Trophoblast cell (in vitro differentiated cells and primary cell): ENCODE measurements around the gene RNF41.

Experiments
- DNase-seq, 2 donors: peaks; one replicate each; pipeline ENCODE4 v3.0.0-alpha.2; 2016
- H2AFZ ChIP-seq: 2 replicates; pipeline ENCODE4 v1.6.1; 2013; ENCODE audit warnings: low read length, moderate library complexity, mild to moderate bottlenecking; ENCODE audit not compliant: insufficient read depth, poor library complexity
- H2AK5ac ChIP-seq: 2 replicates; pipeline ENCODE4 v1.6.1; 2013; ENCODE audit warnings: mild to moderate bottlenecking, low read length
- H2BK120ac ChIP-seq: 2 replicates; pipeline ENCODE4 v1.6.1; 2013; ENCODE audit warnings: low read length, mild to moderate bottlenecking, moderate library complexity; ENCODE audit not compliant: insufficient read depth, poor library complexity
- H2BK12ac ChIP-seq: 2 replicates; pipeline ENCODE4 v1.6.1; 2013; ENCODE audit warnings: mild to moderate bottlenecking, low read length, moderate library complexity
- H2BK5ac ChIP-seq: 2 replicates; pipeline ENCODE4 v1.6.1; 2013; ENCODE audit warnings: low read length, low read depth, moderate library complexity, mild to moderate bottlenecking; ENCODE audit not compliant: poor library complexity
- H3K14ac ChIP-seq: 2 replicates; pipeline ENCODE4 v1.6.1; 2013; ENCODE audit warnings: mild to moderate bottlenecking, low read length
- H3K18ac ChIP-seq: 2 replicates; pipeline ENCODE4 v1.6.1; 2013; ENCODE audit warnings: mild to moderate bottlenecking, low read length
- H3K23ac ChIP-seq: 2 replicates; pipeline ENCODE4 v1.6.1; 2013; ENCODE audit warnings: low read length
- H3K27ac ChIP-seq: 2 replicates; pipeline ENCODE4 v1.5.1; 2013; ENCODE audit warnings: low read depth, mild to moderate bottlenecking, inconsistent platforms, low read length, moderate library complexity
- H3K27me3 ChIP-seq: 2 replicates; pipeline ENCODE4 v1.6.1; 2013; ENCODE audit warnings: inconsistent platforms, mild to moderate bottlenecking, low read length, moderate library complexity; ENCODE audit not compliant: insufficient read depth
- H3K36me3 ChIP-seq, 2 experiments: 1 replicate in 1 of 2; 2 replicates in 1 of 2; pipeline ENCODE4 v1.6.1; 2013; ENCODE audit warnings: low read length in 2 of 2, mild to moderate bottlenecking in 2 of 2, moderate library complexity in 1 of 2; ENCODE audit not compliant: insufficient read depth in 2 of 2, control insufficient read depth in 1 of 2
- H3K4ac ChIP-seq: 2 replicates; pipeline ENCODE4 v1.6.1; 2013; ENCODE audit warnings: low read depth, mild to moderate bottlenecking, low read length, moderate library complexity
- H3K4me1 ChIP-seq, 2 experiments: 1 replicate in 1 of 2; 2 replicates in 1 of 2; pipeline ENCODE4 v1.6.1; 2013; ENCODE audit warnings: low read length in 2 of 2, mild to moderate bottlenecking in 2 of 2, moderate library complexity in 1 of 2; ENCODE audit not compliant: insufficient read depth in 2 of 2, control insufficient read depth in 1 of 2
- H3K4me2 ChIP-seq: 2 replicates; pipeline ENCODE4 v1.6.1; 2013; ENCODE audit warnings: inconsistent platforms, mild to moderate bottlenecking, low read length, moderate library complexity
- H3K4me3 ChIP-seq: 2 replicates; pipeline ENCODE4 v1.5.1; 2013; ENCODE audit warnings: mild to moderate bottlenecking, low read depth, low read length, inconsistent platforms
- H3K79me1 ChIP-seq: one replicate; pipeline ENCODE4 v1.6.1; 2013; ENCODE audit warnings: low read length
- H3K79me2 ChIP-seq: 2 replicates; pipeline ENCODE4 v1.6.1; 2013; ENCODE audit warnings: low read length, mild to moderate bottlenecking; ENCODE audit not compliant: control insufficient read depth, insufficient read depth, poor library complexity
- H3K9ac ChIP-seq: 2 replicates; pipeline ENCODE4 v1.6.1; 2013; ENCODE audit warnings: mild to moderate bottlenecking, low read length
- H3K9me3 ChIP-seq: 2 replicates; pipeline ENCODE4 v1.6.1; 2013; ENCODE audit warnings: low read depth, mild to moderate bottlenecking, control low read depth, inconsistent platforms, low read length; ENCODE audit not compliant: insufficient read depth
- H4K12ac ChIP-seq: 2 replicates; pipeline ENCODE4 v1.6.1; 2013; ENCODE audit warnings: low read depth, mild to moderate bottlenecking, low read length, moderate library complexity
- H4K8ac ChIP-seq: 2 replicates; pipeline ENCODE4 v1.6.1; 2013; ENCODE audit warnings: low read depth, mild to moderate bottlenecking, low read length, moderate library complexity
- H4K91ac ChIP-seq: one replicate; pipeline ENCODE4 v1.6.1; 2013; ENCODE audit warnings: low read depth, mild to moderate bottlenecking, low read length, moderate library complexity
- WGBS: extraction: QIAGEN DNeasy Blood & Tissue Kit; methylation state at CpG from one replicate; pipeline ENCODE4 v1.1.7; 2013; ENCODE audit warnings: missing lambda C conversion rate; ENCODE audit not compliant: insufficient read length, insufficient coverage; ENCODE audit errors: extremely low coverage; 5-methylcytosine and 5-hydroxymethylcytosine counted together

Gene RNF41

DNA sequence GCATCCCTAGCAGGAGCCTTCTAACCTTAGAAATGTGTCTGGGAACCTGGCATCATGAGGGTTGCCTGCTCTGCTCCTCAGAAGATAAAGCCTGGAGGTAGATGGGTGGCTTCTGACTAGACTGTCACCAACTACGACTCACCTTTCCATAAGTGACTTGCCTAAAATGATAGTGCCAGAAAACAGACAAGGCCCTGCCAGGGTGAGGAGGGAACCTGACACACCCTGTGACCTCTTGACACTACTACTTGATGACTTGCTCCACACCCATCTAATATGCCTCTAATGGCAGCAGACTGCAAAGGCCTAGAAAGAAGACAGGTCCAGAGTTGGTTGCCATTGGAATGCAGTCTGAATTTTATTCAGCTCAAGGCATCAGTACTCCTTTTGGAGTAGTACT lies 9.4 kb downstream of the RNF41 start:
- H4K12ac ChIP-seq, result no peak overlapping the region
- peaks cover 47 to 55% of the 10 kb centered on the region in 2 experiments for H3K36me3 ChIP-seq
- no peaks in the 10 kb centered on the region for H3K4me1 ChIP-seq
- H3K4me2 ChIP-seq, result no peak overlapping the region
- H2AFZ ChIP-seq, result no peak overlapping the region
- no peak overlapping the region for H3K23ac ChIP-seq
- H3K79me1 ChIP-seq, result no peaks in the 10 kb centered on the region
- no peak overlapping the region for H3K18ac ChIP-seq
- H3K9me3 ChIP-seq, result peaks cover 5% of the 10 kb centered on the region
- no peak overlapping the region for H4K8ac ChIP-seq
- H3K79me2 ChIP-seq, result no peaks in the 10 kb centered on the region
- no peak overlapping the region for H2BK5ac ChIP-seq
- H2AK5ac ChIP-seq, result no peak overlapping the region
- no peak overlapping the region for H3K14ac ChIP-seq
- H2BK12ac ChIP-seq, result no peak overlapping the region
- H3K9ac ChIP-seq, result no peak overlapping the region
- WGBS, result no CpG with 5 or more reads among the region's 1 CpG
- no peak overlapping the region for H4K91ac ChIP-seq
- H2BK120ac ChIP-seq, result no peak overlapping the region
- H3K4ac ChIP-seq, result no peak overlapping the region
- H3K27me3 ChIP-seq, result no peaks in the 10 kb centered on the region
- DNase-seq, result no peak
- H3K27ac ChIP-seq, result no peak overlapping the region
- H3K4me3 ChIP-seq, result no peak overlapping the region

DNA sequence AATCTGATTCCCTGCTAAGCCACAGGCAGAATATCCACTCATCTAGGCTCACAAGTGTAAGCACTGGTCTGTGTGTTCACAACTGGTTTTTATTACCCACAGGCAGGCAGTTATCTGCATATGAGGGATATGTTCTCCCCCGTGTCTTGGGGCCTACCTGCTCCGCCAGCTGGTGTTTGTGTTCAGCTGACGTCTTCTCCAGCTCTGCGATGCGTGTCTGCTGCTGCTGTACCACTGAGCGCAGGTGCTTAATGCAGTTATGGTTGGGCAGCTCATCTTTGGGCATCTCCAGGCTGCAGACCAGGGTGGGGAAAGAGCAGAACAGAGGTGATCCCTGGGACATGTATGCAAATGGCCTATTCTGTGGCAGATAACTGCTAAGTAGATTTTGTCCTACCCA lies 13.7 kb downstream of the RNF41 start:
- WGBS, result no CpG with 5 or more reads among the region's 6 CpGs
- H3K4ac ChIP-seq, result no peak overlapping the region
- no peaks in the 10 kb centered on the region for H3K79me2 ChIP-seq
- no peak overlapping the region for H2BK12ac ChIP-seq
- no peak overlapping the region for H4K12ac ChIP-seq
- no peak overlapping the region for H3K9ac ChIP-seq
- no peak overlapping the region for H3K27ac ChIP-seq
- no peak overlapping the region for H3K18ac ChIP-seq
- H3K4me2 ChIP-seq, result no peak overlapping the region
- H4K91ac ChIP-seq, result no peak overlapping the region
- no peak overlapping the region for H2AK5ac ChIP-seq
- DNase-seq, result no peak
- H3K4me3 ChIP-seq, result no peak overlapping the region
- H3K27me3 ChIP-seq, result no peaks in the 10 kb centered on the region
- H3K4me1 ChIP-seq, result no peaks in the 10 kb centered on the region
- no peak overlapping the region for H2AFZ ChIP-seq
- H4K8ac ChIP-seq, result no peak overlapping the region
- H3K36me3 ChIP-seq, result peaks cover 37 to 45% of the 10 kb centered on the region in 2 experiments
- no peaks in the 10 kb centered on the region for H3K79me1 ChIP-seq
- H2BK120ac ChIP-seq, result no peak overlapping the region
- peaks cover 5% of the 10 kb centered on the region for H3K9me3 ChIP-seq
- H2BK5ac ChIP-seq, result no peak overlapping the region
- no peak overlapping the region for H3K14ac ChIP-seq
- H3K23ac ChIP-seq, result no peak overlapping the region

DNA sequence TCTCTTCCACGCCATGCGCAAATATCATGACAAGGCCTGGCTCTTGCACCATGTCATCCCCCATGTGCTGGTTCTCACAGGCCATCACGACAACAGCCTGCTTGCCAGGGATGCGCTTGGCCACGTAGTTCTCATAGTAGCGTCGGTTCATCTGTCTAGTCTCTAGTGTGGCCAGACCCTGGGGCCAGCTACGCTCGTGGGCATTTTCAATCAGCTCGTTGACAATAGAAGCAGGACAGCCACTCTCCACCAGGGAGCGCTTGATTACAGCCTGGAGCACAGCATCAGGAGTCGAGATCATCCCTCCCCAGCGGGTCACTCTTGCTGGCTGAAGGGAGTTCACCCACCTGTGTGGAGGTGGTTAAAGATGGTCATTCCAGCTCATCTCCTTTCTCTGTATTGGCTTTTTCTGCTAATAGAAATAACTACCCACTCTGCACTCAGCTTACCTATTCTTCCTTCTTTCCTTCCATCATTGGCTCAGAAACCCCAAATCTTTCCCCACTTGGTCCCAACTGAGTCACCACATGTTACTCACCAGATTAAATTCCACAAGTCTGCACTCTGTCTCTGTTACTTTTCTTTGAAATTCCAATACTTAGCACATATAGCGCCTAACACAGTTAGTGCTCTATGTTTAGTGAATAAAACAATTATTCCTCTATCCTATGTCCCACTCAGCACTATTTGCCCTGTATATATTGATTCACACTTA lies 15.1 kb downstream of the RNF41 start:
- Histone ChIP-seq H2AFZ (no peak overlapping the region), H4K12ac (no peak overlapping the region), H2BK5ac (no peak overlapping the region), H3K36me3 (peaks cover 29 to 34% of the 10 kb centered on the region in 2 experiments), H2BK12ac (no peak overlapping the region), H3K79me2 (no peaks in the 10 kb centered on the region), H3K9me3 (peaks cover 5% of the 10 kb centered on the region), H3K79me1 (no peaks in the 10 kb centered on the region), H4K91ac (no peak overlapping the region), H3K4me3 (no peak overlapping the region), H3K4ac (no peak overlapping the region), H3K18ac (no peak overlapping the region), H3K4me1 (no peaks in the 10 kb centered on the region), H3K27me3 (no peaks in the 10 kb centered on the region), H3K4me2 (no peak overlapping the region), H3K27ac (no peak overlapping the region), H3K14ac (no peak overlapping the region), H3K9ac (no peak overlapping the region), H2AK5ac (no peak overlapping the region), H4K8ac (no peak overlapping the region), H2BK120ac (no peak overlapping the region), H3K23ac (no peak overlapping the region)
- WGBS, result no CpG with 5 or more reads among the region's 14 CpGs
- peak; percentile 56 to 76 for DNase-seq

DNA sequence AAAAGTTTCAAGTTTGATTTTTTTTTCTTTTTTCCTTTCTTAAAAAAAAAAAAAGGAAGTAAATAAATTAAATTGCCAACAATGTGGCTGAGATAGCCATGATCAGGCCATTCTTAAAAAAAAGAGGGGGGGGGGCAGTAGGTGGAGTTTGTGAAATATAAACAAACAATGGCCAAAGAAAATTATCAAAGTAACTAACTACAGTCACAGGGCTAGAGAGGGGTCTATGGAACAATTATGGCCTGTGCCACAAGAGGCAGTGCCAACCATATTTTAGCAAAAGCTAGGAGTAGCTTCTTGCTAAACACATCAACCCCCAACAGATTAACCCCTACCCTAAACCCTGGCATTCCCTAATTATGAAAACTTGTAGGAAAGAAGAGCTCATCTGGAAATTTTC lies 16.3 kb downstream of the RNF41 start:
- Histone ChIP-seq H3K27me3 (no peaks in the 10 kb centered on the region), H3K4me2 (no peak overlapping the region), H3K9me3 (peaks cover 5% of the 10 kb centered on the region), H3K4ac (no peak overlapping the region), H2AK5ac (no peak overlapping the region), H3K79me2 (no peaks in the 10 kb centered on the region), H2BK5ac (no peak overlapping the region), H3K23ac (no peak overlapping the region), H3K27ac (no peak overlapping the region), H2BK12ac (no peak overlapping the region), H3K18ac (no peak overlapping the region), H4K91ac (no peak overlapping the region), H2AFZ (no peak overlapping the region), H4K8ac (no peak overlapping the region), H3K9ac (no peak overlapping the region), H4K12ac (no peak overlapping the region), H3K36me3 (peaks cover 22 to 31% of the 10 kb centered on the region in 2 experiments), H3K14ac (no peak overlapping the region), H3K4me3 (no peak overlapping the region), H2BK120ac (no peak overlapping the region), H3K79me1 (no peaks in the 10 kb centered on the region), H3K4me1 (no peaks in the 10 kb centered on the region)
- DNase-seq, result no peak
